H9 (cell line): ENCODE data around the gene CNNM1. TPM values are rescaled to one million over a fixed set of nuclear protein-coding genes. Genes with fewer than 3 reads are reported as not detected.

Experiments
- DNase-seq: peaks from one replicate; pipeline ENCODE4 v3.0.0-alpha.2; 2017
- H2AFZ ChIP-seq: one replicate; pipeline ENCODE4 v1.6.1; 2013; ENCODE audit warnings: mild to moderate bottlenecking, low read length, control low read depth, moderate library complexity
- H2AK5ac ChIP-seq: 2 replicates; pipeline ENCODE4 v1.6.1; 2013; ENCODE audit warnings: low read length, control low read depth, mixed read lengths; ENCODE audit not compliant: insufficient read length
- H2BK120ac ChIP-seq: one replicate; pipeline ENCODE4 v1.6.1; 2013; ENCODE audit warnings: low read depth, mild to moderate bottlenecking, low read length, control low read depth, inconsistent platforms; ENCODE audit not compliant: poor library complexity, severe bottlenecking
- H2BK12ac ChIP-seq: 2 replicates; pipeline ENCODE4 v1.6.1; 2013; ENCODE audit warnings: low read length, control low read depth, mixed read lengths, low read depth; ENCODE audit not compliant: insufficient read length
- H2BK15ac ChIP-seq: 2 replicates; pipeline ENCODE4 v1.6.1; 2013; ENCODE audit warnings: low read depth, low read length, control low read depth
- H2BK20ac ChIP-seq: one replicate; pipeline ENCODE4 v1.6.1; 2013; ENCODE audit warnings: low read depth, mild to moderate bottlenecking, low read length, control low read depth, inconsistent platforms; ENCODE audit not compliant: poor library complexity, severe bottlenecking
- H2BK5ac ChIP-seq: 2 replicates; pipeline ENCODE4 v1.6.1; 2013; ENCODE audit warnings: low read length, control low read depth, mixed read lengths; ENCODE audit not compliant: insufficient read length
- H3K14ac ChIP-seq: 2 replicates; pipeline ENCODE4 v1.6.1; 2013; ENCODE audit warnings: low read length, control low read depth; ENCODE audit not compliant: insufficient read depth
- H3K18ac ChIP-seq: 2 replicates; pipeline ENCODE4 v1.6.1; 2013; ENCODE audit warnings: low read depth, mild to moderate bottlenecking, mixed read lengths, low read length, control low read depth; ENCODE audit not compliant: insufficient read length
- H3K23ac ChIP-seq: 2 replicates; pipeline ENCODE4 v1.6.1; 2013; ENCODE audit warnings: low read length, control low read depth, mixed read lengths, low read depth; ENCODE audit not compliant: insufficient read length
- H3K23me2 ChIP-seq: 2 replicates; pipeline ENCODE4 v1.6.1; 2013; ENCODE audit warnings: low read depth, mild to moderate bottlenecking, mixed read lengths, low read length, control low read depth; ENCODE audit not compliant: insufficient read length, poor library complexity, severe bottlenecking
- H3K27ac ChIP-seq: 2 replicates; pipeline ENCODE4 v1.5.1; 2013; ENCODE audit warnings: low read length, control low read depth, mixed read lengths, low read depth; ENCODE audit not compliant: insufficient read length
- H3K27me3 ChIP-seq: 2 replicates; pipeline ENCODE4 v1.6.1; 2013; ENCODE audit warnings: low read length, control low read depth, inconsistent platforms; ENCODE audit not compliant: insufficient read depth
- H3K4ac ChIP-seq: 2 replicates; pipeline ENCODE4 v1.6.1; 2013; ENCODE audit warnings: low read depth, mild to moderate bottlenecking, control low read depth, inconsistent platforms, low read length, moderate library complexity
- H3K4me1 ChIP-seq: 2 replicates; pipeline ENCODE4 v1.6.1; 2013; ENCODE audit warnings: low read length, control low read depth, inconsistent platforms; ENCODE audit not compliant: insufficient read depth
- H3K4me2 ChIP-seq: 2 replicates; pipeline ENCODE4 v1.6.1; 2013; ENCODE audit warnings: low read length, control low read depth, mixed read lengths; ENCODE audit not compliant: insufficient read length, insufficient read depth
- H3K56ac ChIP-seq: 2 replicates; pipeline ENCODE4 v1.6.1; 2013; ENCODE audit warnings: low read depth, mild to moderate bottlenecking, mixed read lengths, low read length, control low read depth; ENCODE audit not compliant: insufficient read length
- H3K79me1 ChIP-seq: 2 replicates; pipeline ENCODE4 v1.6.1; 2013; ENCODE audit warnings: low read depth, mild to moderate bottlenecking, moderate library complexity, low read length, control low read depth, inconsistent platforms; ENCODE audit not compliant: insufficient read depth, poor library complexity, severe bottlenecking
- H3K79me2 ChIP-seq: 2 replicates; pipeline ENCODE4 v1.6.1; 2013; ENCODE audit warnings: low read length, control low read depth, inconsistent platforms; ENCODE audit not compliant: insufficient read depth
- H3K9ac ChIP-seq: 2 replicates; pipeline ENCODE4 v1.6.1; 2013; ENCODE audit warnings: low read length, control low read depth, mixed read lengths; ENCODE audit not compliant: insufficient read length; ENCODE audit errors: extremely low read depth
- H3K9me3 ChIP-seq: one replicate; pipeline ENCODE4 v1.6.1; 2013; ENCODE audit warnings: low read depth, low read length, inconsistent platforms; ENCODE audit not compliant: control insufficient read depth
- H3T11ph ChIP-seq: one replicate; pipeline ENCODE4 v1.6.1; 2013; ENCODE audit warnings: mild to moderate bottlenecking, low read length, control low read depth, inconsistent platforms
- H4K20me1 ChIP-seq: one replicate; pipeline ENCODE4 v1.6.1; 2013; ENCODE audit not compliant: control insufficient read depth, insufficient read length, insufficient read depth
- H4K5ac ChIP-seq: 2 replicates; pipeline ENCODE4 v1.6.1; 2013; ENCODE audit warnings: low read depth, mild to moderate bottlenecking, mixed read lengths, low read length, control low read depth; ENCODE audit not compliant: insufficient read length
- H4K8ac ChIP-seq: replicated peaks from 2 replicates; pipeline ENCODE4 v1.6.1; 2013; ENCODE audit warnings: low read length, control low read depth, mixed read lengths, low read depth; ENCODE audit not compliant: insufficient read length
- H4K91ac ChIP-seq: 2 replicates; pipeline ENCODE4 v1.6.1; 2013; ENCODE audit warnings: low read depth, mild to moderate bottlenecking, moderate library complexity, mixed read lengths, low read length, control low read depth; ENCODE audit not compliant: insufficient read length
- H3K27ac Mint-ChIP-seq, 3 experiments: 2 replicates in 2 of 3; 3 replicates in 1 of 3; pipeline ENCODE4 v1.8.0; 2020 to 2021; ENCODE audit warnings: mixed read lengths in 3 of 3, mild to moderate bottlenecking in 1 of 3, moderate library complexity in 1 of 3
- H3K27me3 Mint-ChIP-seq: 2 replicates; pipeline ENCODE4 v1.8.0; 2021; ENCODE audit warnings: low read depth, mild to moderate bottlenecking, moderate library complexity, mixed read lengths
- H3K36me3 Mint-ChIP-seq, 3 experiments: 2 replicates in 2 of 3; 3 replicates in 1 of 3; pipeline ENCODE4 v1.8.0; 2020 to 2021; ENCODE audit warnings: low read depth in 3 of 3, mixed read lengths in 3 of 3; ENCODE audit not compliant: insufficient read depth in 1 of 3
- H3K4me1 Mint-ChIP-seq, 2 experiments: 2 replicates each; pipeline ENCODE4 v1.8.0; 2020; ENCODE audit warnings: mixed read lengths in 2 of 2
- H3K4me3 Mint-ChIP-seq, 2 experiments: 2 replicates in 1 of 2; 3 replicates in 1 of 2; pipeline ENCODE4 v1.8.0; 2020 to 2021; ENCODE audit warnings: mild to moderate bottlenecking in 2 of 2, mixed read lengths in 2 of 2, moderate library complexity in 1 of 2
- H3K9me3 Mint-ChIP-seq, 2 experiments: 2 replicates in 1 of 2; 3 replicates in 1 of 2; pipeline ENCODE4 v1.8.0; 2020; ENCODE audit warnings: mild to moderate bottlenecking in 2 of 2, mixed read lengths in 2 of 2, moderate library complexity in 1 of 2
- CTCF ChIP-seq: fragments of 200-600 bp; sonication (generic); conservative IDR thresholded peaks from 3 replicates; pipeline ENCODE4 v1.8.0; 2021; ENCODE audit warnings: antibody characterized with exemption, mild to moderate bottlenecking
- WGBS: extraction: QIAGEN DNeasy Blood & Tissue Kit; methylation state at CpG from one replicate; pipeline ENCODE4 v1.1.7; 2013; ENCODE audit warnings: missing lambda C conversion rate, low lambda C conversion rate, mixed read lengths; ENCODE audit not compliant: insufficient read length; ENCODE audit errors: extremely low coverage; 5-methylcytosine and 5-hydroxymethylcytosine counted together
- total RNA-seq: library from RNA; stranded (reverse); gene quantifications from 2 replicates; pipeline ENCODE4 v1.2.1, GENCODE V29; 2021

The CNNM1 gene
- total RNA-seq, 1 experiment from 2014 or later, result 0.35 TPM

- no peak overlapping the region for H3K4me3 Mint-ChIP-seq
- Histone ChIP-seq H4K8ac (no peak overlapping the region), H2BK5ac (no peak overlapping the region), H2BK20ac (no peak overlapping the region), H4K5ac (no peak overlapping the region), H3K4ac (no peak overlapping the region), H3K79me1 (no peaks in the 10 kb centered on the region), H3K18ac (no peak overlapping the region), H2BK12ac (no peak overlapping the region), H3K9ac (no peak overlapping the region), H2AK5ac (no peak overlapping the region), H3K23ac (no peak overlapping the region), H2BK15ac (no peak overlapping the region), H3T11ph (no peak overlapping the region), H3K4me2 (no peak overlapping the region), H3K23me2 (no peaks in the 10 kb centered on the region), H3K9me3 (no peaks in the 10 kb centered on the region), H3K27me3 (peaks cover 2% of the 10 kb centered on the region; the same call in 1 of the 2 replicates), H3K27ac (no peak overlapping the region), H3K14ac (no peak overlapping the region), H4K20me1 (no peaks in the 10 kb centered on the region), H2AFZ (no peak overlapping the region), H3K4me1 (no peaks in the 10 kb centered on the region), H4K91ac (no peak overlapping the region), H2BK120ac (no peak overlapping the region), H3K79me2 (no peaks in the 10 kb centered on the region), H3K56ac (no peak overlapping the region)
- no peak overlapping the region for H3K27ac Mint-ChIP-seq
- H3K36me3 Mint-ChIP-seq, result no peaks in the 10 kb centered on the region
- peaks cover 1% of the 10 kb centered on the region for H3K27me3 Mint-ChIP-seq
- no CpG with 5 or more reads among the region's 5 CpGs for WGBS
- TF ChIP-seq CTCF, result no peak
- H3K9me3 Mint-ChIP-seq, result no peaks in the 10 kb centered on the region
- no peak for DNase-seq
- no peaks in the 10 kb centered on the region for H3K4me1 Mint-ChIP-seq
Observed at GRCh38 chr10:99296605-99297004, 32.6 kb upstream of the CNNM1 start.
